NCI-H1048 (cell line): ENCODE results near the gene GNB1.

ENCODE experiments used
- DNase-seq: peaks from one replicate; lab custom pipeline; 2025; lab: John Stamatoyannopoulos, UW

The GNB1 gene

DNA sequence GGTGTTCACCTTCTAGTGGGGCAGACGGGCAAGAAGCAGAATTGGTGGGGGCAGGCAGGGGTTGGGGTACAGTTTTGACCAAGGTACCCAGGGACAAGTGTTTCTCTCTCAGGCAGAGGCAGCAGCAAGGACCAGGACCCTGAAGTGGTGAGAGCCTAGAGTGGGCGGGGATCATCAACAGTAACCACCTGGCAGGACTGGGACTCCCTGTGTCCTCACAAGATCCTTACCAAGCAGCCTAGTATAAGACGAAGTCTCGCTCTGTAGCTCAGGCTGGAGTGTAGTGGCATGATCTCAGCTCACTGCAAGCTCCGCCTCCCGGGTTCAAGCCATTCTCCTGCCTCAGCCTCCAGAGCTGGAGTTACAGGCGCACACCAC is 109.4 kb downstream of the GNB1 start:
- DNase-seq: no peak

DNA sequence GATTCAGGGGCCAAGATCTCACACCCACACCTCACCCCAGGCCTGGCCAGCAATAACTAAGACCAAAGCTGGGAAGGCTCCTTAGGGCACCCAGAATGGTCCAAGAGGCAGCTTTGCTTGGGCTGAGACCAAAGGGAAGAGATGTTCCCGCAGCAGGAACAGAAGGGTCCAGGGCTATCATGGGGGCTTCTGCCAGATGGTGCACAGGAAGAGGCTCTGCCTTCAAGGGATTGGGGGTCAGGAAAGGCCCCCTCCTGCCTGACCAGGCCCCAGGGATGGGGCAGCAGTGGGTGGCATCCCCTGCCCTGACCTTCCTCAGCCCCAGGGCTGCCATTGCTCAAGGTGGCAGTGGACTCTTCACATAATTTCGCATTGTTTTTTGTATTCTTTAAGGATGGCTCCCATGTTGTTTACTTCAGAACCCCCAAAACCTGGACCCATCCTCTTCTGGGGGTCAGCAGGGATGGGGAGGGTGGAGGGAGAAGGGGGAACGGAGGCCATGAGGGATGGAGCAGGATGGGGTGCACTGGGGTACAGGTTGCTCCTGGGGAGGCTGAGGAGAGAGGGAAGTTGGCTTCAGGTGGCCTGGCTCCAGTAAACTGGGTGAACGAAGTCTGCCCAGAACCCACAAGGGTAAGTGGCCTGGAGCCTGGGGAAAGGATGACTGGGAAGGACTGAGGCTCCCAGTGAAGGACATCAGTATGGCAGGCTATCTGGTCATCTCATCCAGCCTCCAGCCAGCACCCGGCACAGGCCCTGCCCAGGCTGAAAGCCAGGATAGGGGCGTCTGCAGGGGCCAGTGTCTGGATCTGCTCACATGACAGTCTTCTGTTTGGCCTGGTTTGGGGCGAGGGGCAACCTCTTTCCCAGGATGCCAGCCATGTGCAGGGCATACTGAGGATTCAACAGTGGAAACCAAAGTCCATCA is 110.0 kb downstream of the GNB1 start:
- DNase-seq: no peak

- DNase-seq: no peak
Measured at GRCh38 chr1:1779691-1780597, 110.9 kb downstream of the GNB1 start.

- DNase-seq: no peak
Measured at GRCh38 chr1:1779320-1779675, 111.6 kb downstream of the GNB1 start.

DNA sequence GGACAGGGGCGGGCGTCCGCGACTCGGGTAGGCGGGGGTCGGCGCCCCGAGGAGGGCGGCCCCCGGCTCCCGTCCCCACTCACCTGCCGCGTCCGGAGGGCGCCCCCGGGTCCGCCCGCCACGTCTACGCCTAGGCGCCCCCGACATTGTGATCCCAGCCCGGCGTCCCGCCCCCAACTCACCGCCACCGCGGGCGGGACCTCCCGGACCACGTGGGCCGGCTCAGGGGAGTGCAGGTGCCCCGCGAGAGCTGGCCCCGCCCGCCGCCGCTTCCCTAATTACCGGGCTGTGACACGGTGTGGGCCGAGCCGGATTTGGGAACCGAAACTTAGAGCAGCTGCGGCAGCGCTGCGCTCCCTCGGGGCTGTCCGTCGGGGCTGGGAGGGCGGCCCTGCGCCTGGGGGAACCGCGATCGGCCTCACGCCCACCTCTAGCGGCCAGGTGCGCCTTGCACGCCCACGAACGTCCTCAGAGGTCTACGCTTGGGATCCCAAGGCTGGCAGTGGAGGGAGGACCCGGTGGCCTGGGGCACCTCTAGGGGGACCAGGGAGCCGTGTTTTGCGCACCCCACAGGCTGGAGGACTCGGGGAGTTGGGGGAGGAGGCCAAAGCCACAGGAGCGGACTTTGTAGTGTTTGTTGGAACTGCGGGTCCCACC is 112.1 kb downstream of the GNB1 start:
- peak; percentile 61 for DNase-seq

DNA sequence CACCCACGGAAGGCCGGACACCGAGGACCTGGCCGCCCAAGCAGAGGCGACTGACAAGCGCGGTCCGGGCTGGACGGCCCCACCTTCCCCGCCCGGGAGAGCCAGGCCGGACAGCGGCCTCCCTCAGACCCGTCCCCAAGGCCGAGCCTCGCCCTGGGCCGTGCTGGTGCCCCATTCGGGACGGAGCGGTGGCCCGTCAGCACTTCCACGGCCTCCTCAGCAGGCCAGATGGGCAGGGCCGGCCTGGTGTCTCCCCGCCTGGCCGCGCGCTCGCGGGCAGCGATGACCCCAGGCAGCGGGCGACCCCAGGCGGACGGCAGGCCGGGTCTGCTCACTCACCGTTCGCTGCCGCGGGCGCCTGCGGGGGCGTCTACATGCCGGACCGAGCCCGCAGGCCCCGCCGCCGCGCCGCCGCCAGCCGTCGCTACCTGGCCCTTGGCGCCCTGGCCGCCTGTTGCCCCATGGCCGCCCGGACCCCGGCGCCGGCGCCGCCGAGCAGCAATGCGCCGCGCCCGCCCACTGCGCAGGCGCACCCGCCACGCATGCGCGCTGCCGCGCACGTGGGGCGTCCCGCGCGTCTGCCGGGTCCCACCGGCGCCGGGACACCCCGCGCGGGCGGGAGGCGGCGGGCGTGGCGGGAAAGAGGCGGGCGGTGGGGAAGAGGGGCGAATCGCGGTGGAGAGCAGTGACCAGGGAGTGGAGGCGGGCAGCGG is 112.8 kb downstream of the GNB1 start, which contains the start of gene NADK:
TSS of gene NADK (minus strand) at position 521 of the 713 bp plus-strand sequence. CDS start 13,064 bp downstream, outside the sequence.
- DNase-seq: peak; percentile 46

DNA sequence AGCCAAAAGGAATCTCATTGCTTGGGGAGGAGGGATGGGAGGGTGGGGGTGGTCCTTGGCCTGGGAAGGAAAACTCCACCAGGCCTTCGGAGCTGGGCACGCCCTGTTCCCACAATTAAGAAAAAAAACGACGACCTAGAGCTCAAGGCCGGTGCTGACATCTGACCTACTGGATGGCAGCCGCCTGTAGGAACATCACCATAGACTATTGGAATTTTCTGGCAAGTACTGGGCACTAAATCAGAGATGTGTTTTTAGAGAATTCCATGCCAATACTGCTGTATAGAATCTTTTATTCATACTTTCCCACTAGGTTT is 113.3 kb downstream of the GNB1 start:
- no peak for DNase-seq

DNA sequence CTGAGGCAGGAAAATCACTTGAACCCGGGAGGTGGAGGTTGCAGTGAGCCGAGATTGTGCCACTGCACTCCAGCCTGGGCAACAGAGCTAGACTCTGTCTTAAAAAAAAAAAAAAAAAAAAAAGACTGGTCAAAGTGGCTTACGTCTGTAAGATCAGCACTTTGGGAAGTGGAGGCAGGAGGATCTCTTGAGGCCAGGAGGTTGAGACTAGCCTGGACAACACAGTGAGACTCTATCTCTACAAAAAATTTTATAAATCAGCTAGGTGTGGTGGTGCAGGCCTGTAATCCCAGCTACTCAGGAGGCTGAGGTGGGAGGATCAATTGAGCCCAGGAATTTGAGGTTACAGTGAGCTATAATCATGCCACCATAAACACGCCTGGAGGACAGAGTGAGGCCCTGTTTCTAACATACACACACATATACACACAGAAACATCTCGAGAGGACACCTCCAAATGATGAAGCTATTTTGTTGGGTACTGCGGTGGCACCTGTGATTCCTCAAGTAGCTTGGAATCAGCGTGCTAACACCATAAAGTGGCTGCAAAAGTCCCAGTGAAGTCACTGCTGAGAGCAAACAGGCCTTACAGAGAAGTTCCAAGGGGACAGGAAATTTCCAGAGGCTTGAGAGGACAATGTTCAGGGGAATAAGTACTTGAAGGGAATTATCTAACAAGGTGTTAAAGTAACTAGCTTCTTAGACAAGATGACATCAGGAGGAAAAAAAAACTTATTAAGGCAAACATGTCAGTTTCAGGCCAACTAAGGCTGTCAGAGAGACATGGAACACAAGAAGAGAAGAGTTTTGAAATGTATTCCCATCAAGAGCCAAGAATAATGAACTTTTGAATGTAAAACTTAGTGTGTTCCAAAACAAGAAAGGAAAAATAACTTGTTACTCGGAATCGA is 114.0 kb downstream of the GNB1 start:
- no peak for DNase-seq

- no peak for DNase-seq
Measured at GRCh38 chr1:1775327-1776226, 115.3 kb downstream of the GNB1 start.

DNA sequence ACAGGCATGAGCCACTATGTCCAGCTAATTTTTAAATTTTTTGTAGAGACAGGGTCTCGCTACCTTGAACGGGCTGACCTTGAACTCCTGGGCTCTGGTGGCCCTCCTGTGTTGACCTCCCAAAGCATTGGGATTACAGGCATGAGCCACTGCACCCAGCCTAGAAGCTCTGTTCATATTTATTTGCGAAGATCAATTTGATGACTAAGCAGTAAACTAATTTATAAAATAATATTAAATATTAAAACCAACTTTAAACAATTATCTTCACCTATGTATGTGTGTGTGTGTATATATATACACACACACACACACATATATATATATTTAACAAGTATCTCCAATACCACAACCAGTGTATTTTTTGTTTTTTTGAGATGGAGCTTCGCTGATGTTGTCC is 117.0 kb downstream of the GNB1 start:
- DNase-seq: no peak

GRCh38 chr1:1771096-1771495 is 119.8 kb downstream of the GNB1 start:
- DNase-seq: no peak

GRCh38 chr1:1770102-1770501 is 120.8 kb downstream of the GNB1 start:
- DNase-seq: no peak

GRCh38 chr1:1768249-1768992 is 122.5 kb downstream of the GNB1 start:
- DNase-seq: no peak

- no peak for DNase-seq
Measured at GRCh38 chr1:1764876-1765470, 125.9 kb downstream of the GNB1 start.

- no peak for DNase-seq
Measured at GRCh38 chr1:1763657-1764621, 126.9 kb downstream of the GNB1 start.

DNA sequence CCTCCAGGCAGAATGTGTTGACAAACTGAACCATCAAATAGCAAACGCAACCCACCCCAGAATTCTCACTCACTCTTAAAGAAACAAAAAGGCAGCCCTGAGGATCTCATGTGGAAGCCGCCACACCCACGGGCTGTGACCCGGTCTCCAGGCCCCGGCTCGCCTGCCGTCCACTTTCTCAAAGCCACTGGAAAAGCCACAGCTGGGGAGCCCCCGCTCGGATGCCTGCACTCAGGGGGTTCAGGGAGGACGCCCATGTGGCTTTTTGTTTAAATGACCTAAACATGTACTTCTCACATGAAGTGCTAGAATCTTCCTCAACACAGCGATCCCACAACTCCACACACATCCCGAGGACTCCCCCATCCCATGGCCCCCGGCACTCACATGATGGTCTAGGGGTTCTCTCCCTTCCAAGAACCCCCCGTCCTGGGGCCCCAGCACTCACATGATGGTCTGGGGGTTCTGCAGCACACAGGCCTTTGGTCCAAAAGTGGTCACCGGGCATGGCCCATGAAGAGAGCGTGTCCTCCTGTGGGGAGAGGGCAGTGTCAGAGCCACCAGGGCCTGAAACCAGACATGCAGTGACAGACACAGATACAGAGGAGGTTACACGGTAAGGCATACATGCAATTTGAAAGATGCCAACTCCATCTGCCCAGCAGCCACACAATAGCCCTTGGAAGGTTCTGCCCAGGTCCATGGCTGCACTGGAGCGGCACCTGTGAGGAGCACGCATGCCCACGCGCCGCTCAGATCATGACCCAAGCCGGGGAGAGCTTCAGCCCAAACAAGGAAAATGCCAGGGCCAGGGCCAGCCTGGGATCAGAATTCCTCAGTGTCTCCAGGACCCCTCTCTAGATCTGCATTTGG is 129.1 kb downstream of the GNB1 start:
- DNase-seq: no peak
